ENCODE measurements around the gene TNFRSF6B.

- TF ChIP-seq CTCF (IDR thresholded peaks at IDR 0.05) (peak in 1 of 4 experiments; percentile 3), POLR2A (IDR thresholded peaks at IDR 0.05) (peak in 1 of 2 donors; percentile 11), POLR2AphosphoS5 (IDR thresholded peaks at IDR 0.05) (peak; percentile 51 to 84 (median 83)), EP300 (IDR thresholded peaks at IDR 0.05) (peak in 1 of 4 donors; percentile 26)
Observed at GRCh38 chr20:63707558-63708300, 11.3 kb downstream of the TNFRSF6B start, which contains the start of the genes ARFRP1 and ZGPAT.
